GM12801 (cell line): Measurements from ENCODE around the gene THSD4.

Experiments used
- CTCF ChIP-seq: IDR thresholded peaks from one replicate; pipeline ENCODE4 v1.5.1; 2011; ENCODE audit warnings: control low read depth; ENCODE audit not compliant: insufficient read length; ENCODE audit errors: extremely low read depth

The THSD4 gene

GRCh38 chr15:71651750-71652186, 536.5 kb downstream of the THSD4 start:
- no peak for TF ChIP-seq CTCF

GRCh38 chr15:71654042-71654719, 538.9 kb downstream of the THSD4 start:
- TF ChIP-seq CTCF: no peak

GRCh38 chr15:71654720-71655174, 539.5 kb downstream of the THSD4 start:
- no peak for TF ChIP-seq CTCF

- no peak for TF ChIP-seq CTCF
Measured at GRCh38 chr15:71656425-71656824, 541.2 kb downstream of the THSD4 start.

GRCh38 chr15:71657141-71657540, 541.9 kb downstream of the THSD4 start:
- no peak for TF ChIP-seq CTCF

DNA sequence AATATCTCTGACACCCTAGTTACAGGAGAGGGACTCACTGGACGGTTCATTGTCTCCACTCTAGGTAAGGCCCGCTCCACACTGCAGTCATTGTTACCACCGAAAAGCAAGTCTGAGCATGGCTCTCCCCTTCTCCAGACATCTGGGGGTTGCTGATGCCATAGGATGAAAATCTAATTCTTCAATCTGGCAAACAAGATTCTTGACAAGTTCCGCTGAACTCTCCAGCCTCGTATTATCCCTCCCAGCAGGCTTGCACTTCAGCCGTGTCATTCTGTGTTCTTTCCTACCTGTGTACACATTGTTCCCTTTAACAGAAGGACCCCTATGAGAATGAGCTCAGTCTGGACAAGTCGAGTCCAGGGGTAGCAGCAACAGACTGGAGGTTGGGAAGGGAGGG, 542.8 kb downstream of the THSD4 start:
- no peak for TF ChIP-seq CTCF

- TF ChIP-seq CTCF: no peak
Measured at GRCh38 chr15:71658827-71659729, 543.8 kb downstream of the THSD4 start.
